Epithelial cell of esophagus (primary cell): ENCODE data around the gene HSFX3.
"Not testable (repeated sequence)": the region's sequence is repeated elsewhere in the genome, so short reads cannot be mapped to it uniquely, and the experiment has no call there.

Experiments used
- DNase-seq: peaks from one replicate; pipeline ENCODE4 v3.0.0; 2010; ENCODE audit warnings: low read depth
- H3K4me3 ChIP-seq: 2 replicates; pipeline ENCODE4 v1.5.1; 2011; ENCODE audit warnings: mild to moderate bottlenecking, low read length, control low read depth
- TF ChIP-seq, protein P1 (sequence below): IDR thresholded peaks from 2 replicates; pipeline ENCODE4 v1.5.1; 2011; ENCODE audit warnings: low read depth, mild to moderate bottlenecking, low read length, control low read depth, inconsistent platforms; ENCODE audit not compliant: insufficient read depth; ENCODE audit errors: missing control alignments

The HSFX3 gene

DNA sequence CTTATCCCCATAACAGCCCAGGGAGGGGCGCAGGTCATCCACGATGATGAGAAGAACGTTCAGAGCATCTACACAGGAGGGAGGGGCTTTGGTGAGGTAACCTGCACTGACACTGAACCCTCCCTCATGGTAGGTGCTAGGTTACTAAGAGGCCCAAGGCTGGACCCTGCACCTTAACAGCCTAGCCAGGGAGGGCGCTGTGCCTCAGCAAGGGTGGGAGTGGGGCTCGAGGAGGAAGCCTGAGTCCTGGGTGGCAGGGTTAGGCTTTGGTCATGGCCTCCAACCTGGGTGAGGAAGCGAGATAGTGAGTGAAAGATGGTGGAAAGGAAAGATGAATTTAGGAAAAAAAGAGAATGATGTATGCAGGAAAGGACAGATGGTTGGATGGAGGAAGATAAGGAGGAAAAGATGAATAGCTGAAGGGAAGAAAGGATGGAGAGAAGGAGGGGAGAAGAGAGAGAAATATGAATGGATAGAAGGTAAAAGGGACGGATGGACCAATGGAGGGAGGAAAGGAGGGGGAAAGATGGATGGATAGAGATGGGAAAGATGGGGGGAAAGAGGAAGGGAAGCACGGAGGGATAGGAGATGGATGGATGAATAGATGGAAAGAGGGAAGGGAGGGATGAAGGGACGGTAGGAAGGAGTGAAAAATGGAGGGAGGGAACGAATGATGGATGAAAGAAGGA is 45.4 kb downstream of the HSFX3 start:
- TF ChIP-seq, protein P1, sequence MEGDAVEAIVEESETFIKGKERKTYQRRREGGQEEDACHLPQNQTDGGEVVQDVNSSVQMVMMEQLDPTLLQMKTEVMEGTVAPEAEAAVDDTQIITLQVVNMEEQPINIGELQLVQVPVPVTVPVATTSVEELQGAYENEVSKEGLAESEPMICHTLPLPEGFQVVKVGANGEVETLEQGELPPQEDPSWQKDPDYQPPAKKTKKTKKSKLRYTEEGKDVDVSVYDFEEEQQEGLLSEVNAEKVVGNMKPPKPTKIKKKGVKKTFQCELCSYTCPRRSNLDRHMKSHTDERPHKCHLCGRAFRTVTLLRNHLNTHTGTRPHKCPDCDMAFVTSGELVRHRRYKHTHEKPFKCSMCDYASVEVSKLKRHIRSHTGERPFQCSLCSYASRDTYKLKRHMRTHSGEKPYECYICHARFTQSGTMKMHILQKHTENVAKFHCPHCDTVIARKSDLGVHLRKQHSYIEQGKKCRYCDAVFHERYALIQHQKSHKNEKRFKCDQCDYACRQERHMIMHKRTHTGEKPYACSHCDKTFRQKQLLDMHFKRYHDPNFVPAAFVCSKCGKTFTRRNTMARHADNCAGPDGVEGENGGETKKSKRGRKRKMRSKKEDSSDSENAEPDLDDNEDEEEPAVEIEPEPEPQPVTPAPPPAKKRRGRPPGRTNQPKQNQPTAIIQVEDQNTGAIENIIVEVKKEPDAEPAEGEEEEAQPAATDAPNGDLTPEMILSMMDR: peak; percentile 8
- peak overlapping the region; percentile 57 for H3K4me3 ChIP-seq
- DNase-seq: no peak

DNA sequence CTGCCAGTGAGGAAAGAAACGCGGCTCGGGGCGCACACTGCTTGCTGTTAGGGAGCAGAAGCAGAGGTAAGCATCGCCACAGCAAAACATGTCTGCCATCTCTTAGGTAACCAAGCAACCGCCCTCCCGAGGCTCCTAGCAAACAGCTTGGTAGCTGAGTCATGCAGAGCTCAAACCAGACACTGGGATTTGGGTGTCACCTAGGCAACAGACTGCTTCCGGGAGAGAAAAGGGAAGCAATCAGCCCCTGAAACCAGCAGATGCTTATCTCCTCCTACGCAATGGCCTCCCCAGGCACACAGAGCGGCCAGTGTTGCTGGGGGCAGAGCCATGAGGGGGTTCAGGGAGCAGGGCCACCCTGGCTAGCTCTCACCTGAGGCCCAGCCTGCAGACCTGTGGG is 46.3 kb downstream of the HSFX3 start:
- DNase-seq: peak; percentile 57
- H3K4me3 ChIP-seq: not testable (repeated sequence)

DNA sequence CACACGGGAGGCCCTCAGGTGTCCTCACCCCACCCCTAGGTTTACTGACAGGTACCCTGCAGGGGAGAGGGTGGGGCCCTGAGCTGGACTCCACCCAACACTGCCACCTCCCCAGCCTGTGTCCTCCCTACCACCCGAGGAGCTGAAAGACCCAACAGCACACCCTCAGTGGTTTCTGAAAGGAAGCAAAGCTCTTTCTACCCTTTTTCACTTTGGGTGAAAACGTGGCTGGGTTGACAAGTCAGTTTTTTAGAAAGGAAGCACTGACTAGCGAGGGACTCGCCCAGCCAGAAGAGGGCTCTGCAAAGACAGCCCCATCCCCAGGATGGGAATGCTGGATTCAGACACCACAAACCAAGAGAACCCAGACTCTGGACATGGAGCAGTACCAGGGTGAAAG is 46.8 kb downstream of the HSFX3 start:
- DNase-seq, H3K4me3 ChIP-seq: not testable (repeated sequence)

DNA sequence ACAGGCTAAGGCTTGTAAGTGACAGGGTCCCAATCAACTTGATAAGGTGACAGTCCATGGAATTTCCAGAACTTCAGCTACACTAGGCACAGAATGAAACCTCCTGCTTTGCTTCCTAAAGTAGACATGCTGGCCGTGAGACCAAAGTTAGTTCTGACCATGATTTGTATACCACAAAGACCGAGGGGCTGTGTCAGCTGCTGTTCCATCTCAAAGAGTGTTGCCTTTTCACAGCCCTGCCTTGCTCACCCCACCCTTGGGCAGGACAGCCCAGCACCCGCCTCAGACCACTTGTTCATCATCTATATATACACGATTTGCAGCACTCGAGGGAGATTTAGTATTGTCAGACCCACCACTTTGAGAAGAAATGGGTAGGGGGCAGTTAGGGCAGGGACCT is 50.0 kb downstream of the HSFX3 start:
- TF ChIP-seq, protein P1: no peak
- H3K4me3 ChIP-seq: no peak overlapping the region
- DNase-seq: no peak

DNA sequence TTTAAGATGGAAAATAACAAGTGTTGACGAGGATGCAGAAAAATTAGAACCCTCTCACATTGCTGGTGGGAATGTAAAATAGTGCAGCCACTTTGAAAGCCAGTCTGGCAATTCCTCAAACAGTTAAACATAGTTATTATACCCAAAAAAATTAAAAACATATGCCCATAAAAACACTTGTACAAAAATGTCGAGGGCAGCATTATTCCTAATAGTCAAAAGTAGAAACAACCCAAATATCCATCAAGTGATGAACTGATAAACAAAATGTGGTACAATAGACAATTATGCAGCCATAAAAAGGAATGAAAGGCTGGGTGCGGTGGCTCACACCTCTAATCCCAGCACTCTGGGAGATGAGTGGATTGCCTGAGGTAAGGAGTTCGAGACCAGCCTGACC is 51.0 kb downstream of the HSFX3 start:
- TF ChIP-seq, protein P1: no peak
- no peak for DNase-seq
- H3K4me3 ChIP-seq: no peak overlapping the region
